ENCODE data around the gene MYO7A. TPM values are rescaled to one million over a fixed set of nuclear protein-coding genes. Genes with fewer than 3 reads are reported as not detected.

The MYO7A gene
- total RNA-seq, 1 donor from 2014 or later, result 0.16 TPM

DNA sequence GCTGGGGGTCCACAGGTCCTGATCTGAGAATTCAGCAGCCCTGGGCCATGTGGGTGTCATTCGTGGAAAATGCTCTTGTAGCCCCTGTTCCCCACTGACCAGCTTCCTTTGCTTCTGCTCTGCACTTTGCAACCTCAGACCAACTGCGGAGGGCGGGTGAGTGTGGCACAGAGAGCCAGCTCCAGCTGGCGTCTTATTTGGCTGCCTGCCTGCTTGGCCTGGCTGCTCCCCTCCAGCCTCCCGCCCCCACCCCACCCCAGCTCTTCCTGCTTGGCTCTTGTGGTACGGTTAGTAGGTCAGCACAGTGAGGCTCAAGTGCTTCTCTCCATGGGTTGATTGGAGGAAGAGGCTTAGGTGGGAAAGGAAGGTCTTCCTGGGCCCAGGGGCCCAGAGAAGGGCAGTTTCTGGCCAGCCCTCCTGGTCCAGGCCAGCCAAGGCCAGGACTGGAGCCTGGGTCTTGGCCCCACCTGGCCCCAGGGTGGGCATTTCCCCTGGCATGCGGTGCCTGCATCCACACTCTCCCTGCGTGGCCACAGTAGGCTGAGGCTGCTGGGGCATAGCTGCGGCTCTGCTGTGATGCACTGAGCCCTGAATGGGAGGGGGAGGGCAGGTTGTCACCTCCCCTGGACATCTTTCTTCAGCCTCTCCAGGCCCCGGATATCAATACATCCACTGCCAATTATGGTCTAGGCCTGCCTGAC, 26.5 kb downstream of the MYO7A start:
- Histone ChIP-seq H3K4me2 (ENCODE audit: low read length) (no peak overlapping the region), H3K9me3 (ENCODE audit: insufficient read depth, low read depth, low read length) (no peaks in the 10 kb centered on the region), H3K36me3 (ENCODE audit: insufficient read depth, low read length) (no peaks in the 10 kb centered on the region), H3K9ac (ENCODE audit: low read length) (no peak overlapping the region), H3K27ac (ENCODE audit: low read depth, low read length) (no peak overlapping the region), H3K4me1 (ENCODE audit: insufficient read depth, low read length) (no peaks in the 10 kb centered on the region), H2AFZ (ENCODE audit: low read depth, low read length) (no peak overlapping the region), H3K27me3 (ENCODE audit: insufficient read depth, low read length) (peaks cover 8% of the 10 kb centered on the region), H3K79me2 (ENCODE audit: insufficient read depth, low read length) (no peaks in the 10 kb centered on the region), H3K4me3 (ENCODE audit: insufficient read depth, low read depth, low read length) (no peak overlapping the region), H4K20me1 (ENCODE audit: insufficient read depth, low read length) (no peaks in the 10 kb centered on the region)
- H3K4me3 Mint-ChIP-seq (ENCODE audit: unreplicated experiment), result no peak overlapping the region
- FAIRE-seq (no peak), DNase-seq (ENCODE audit: low read depth) (no peak)
- H3K36me3 Mint-ChIP-seq (ENCODE audit: low read depth, unreplicated experiment), result peaks cover 3% of the 10 kb centered on the region
- no peak overlapping the region for H3K27ac Mint-ChIP-seq (ENCODE audit: unreplicated experiment)
- TF ChIP-seq EZH2 (IDR thresholded peaks at IDR 0.05; ENCODE audit: insufficient read depth, low read length), result no peak
- TF ChIP-seq, protein P1, sequence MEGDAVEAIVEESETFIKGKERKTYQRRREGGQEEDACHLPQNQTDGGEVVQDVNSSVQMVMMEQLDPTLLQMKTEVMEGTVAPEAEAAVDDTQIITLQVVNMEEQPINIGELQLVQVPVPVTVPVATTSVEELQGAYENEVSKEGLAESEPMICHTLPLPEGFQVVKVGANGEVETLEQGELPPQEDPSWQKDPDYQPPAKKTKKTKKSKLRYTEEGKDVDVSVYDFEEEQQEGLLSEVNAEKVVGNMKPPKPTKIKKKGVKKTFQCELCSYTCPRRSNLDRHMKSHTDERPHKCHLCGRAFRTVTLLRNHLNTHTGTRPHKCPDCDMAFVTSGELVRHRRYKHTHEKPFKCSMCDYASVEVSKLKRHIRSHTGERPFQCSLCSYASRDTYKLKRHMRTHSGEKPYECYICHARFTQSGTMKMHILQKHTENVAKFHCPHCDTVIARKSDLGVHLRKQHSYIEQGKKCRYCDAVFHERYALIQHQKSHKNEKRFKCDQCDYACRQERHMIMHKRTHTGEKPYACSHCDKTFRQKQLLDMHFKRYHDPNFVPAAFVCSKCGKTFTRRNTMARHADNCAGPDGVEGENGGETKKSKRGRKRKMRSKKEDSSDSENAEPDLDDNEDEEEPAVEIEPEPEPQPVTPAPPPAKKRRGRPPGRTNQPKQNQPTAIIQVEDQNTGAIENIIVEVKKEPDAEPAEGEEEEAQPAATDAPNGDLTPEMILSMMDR (IDR thresholded peaks at IDR 0.05; ENCODE audit: insufficient read depth, low read depth, low read length), result no peak
- H3K4me1 Mint-ChIP-seq (ENCODE audit: low read depth, unreplicated experiment), result peaks cover 8% of the 10 kb centered on the region
- peaks cover 73% of the 10 kb centered on the region for H3K27me3 Mint-ChIP-seq (ENCODE audit: low read depth, unreplicated experiment)
- peaks cover 2% of the 10 kb centered on the region for H3K9me3 Mint-ChIP-seq (ENCODE audit: unreplicated experiment)

DNA sequence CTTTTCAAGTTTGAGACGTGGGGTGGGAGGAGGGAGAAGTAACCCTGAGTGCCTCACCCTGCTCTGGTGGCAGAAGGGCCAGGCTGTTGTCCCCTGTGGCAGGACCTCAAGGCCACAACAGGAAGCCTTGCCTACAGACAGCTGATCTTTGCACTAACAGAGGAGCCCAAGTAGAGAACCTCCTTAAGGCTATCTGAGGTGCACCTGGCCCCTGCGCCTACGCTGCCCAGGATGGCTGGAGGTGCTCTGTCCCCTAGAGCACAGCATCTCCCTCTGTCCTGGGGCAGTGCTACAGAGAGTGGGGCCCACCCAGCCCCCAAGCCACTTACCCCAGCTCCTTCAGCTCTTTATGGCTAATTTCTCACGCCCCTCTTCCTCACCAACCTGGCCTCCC, 27.0 kb downstream of the MYO7A start:
- Histone ChIP-seq H3K4me1 (ENCODE audit: insufficient read depth, low read length) (no peaks in the 10 kb centered on the region), H3K4me3 (ENCODE audit: insufficient read depth, low read depth, low read length) (no peak overlapping the region), H2AFZ (ENCODE audit: low read depth, low read length) (no peak overlapping the region), H3K27ac (ENCODE audit: low read depth, low read length) (no peak overlapping the region), H3K27me3 (ENCODE audit: insufficient read depth, low read length) (peaks cover 8% of the 10 kb centered on the region), H3K9ac (ENCODE audit: low read length) (no peak overlapping the region), H4K20me1 (ENCODE audit: insufficient read depth, low read length) (no peaks in the 10 kb centered on the region), H3K9me3 (ENCODE audit: insufficient read depth, low read depth, low read length) (no peaks in the 10 kb centered on the region), H3K36me3 (ENCODE audit: insufficient read depth, low read length) (no peaks in the 10 kb centered on the region), H3K4me2 (ENCODE audit: low read length) (no peak overlapping the region), H3K79me2 (ENCODE audit: insufficient read depth, low read length) (no peaks in the 10 kb centered on the region)
- H3K4me3 Mint-ChIP-seq (ENCODE audit: unreplicated experiment), result no peak overlapping the region
- no peak for TF ChIP-seq EZH2 (IDR thresholded peaks at IDR 0.05; ENCODE audit: insufficient read depth, low read length)
- TF ChIP-seq, protein P1 (IDR thresholded peaks at IDR 0.05; ENCODE audit: insufficient read depth, low read depth, low read length), result no peak
- H3K4me1 Mint-ChIP-seq (ENCODE audit: low read depth, unreplicated experiment), result peaks cover 8% of the 10 kb centered on the region
- H3K36me3 Mint-ChIP-seq (ENCODE audit: low read depth, unreplicated experiment), result peaks cover 3% of the 10 kb centered on the region
- H3K9me3 Mint-ChIP-seq (ENCODE audit: unreplicated experiment), result peaks cover 2% of the 10 kb centered on the region
- FAIRE-seq (no peak), DNase-seq (ENCODE audit: low read depth) (no peak)
- no peak overlapping the region for H3K27ac Mint-ChIP-seq (ENCODE audit: unreplicated experiment)
- H3K27me3 Mint-ChIP-seq (ENCODE audit: low read depth, unreplicated experiment), result peaks cover 73% of the 10 kb centered on the region

DNA sequence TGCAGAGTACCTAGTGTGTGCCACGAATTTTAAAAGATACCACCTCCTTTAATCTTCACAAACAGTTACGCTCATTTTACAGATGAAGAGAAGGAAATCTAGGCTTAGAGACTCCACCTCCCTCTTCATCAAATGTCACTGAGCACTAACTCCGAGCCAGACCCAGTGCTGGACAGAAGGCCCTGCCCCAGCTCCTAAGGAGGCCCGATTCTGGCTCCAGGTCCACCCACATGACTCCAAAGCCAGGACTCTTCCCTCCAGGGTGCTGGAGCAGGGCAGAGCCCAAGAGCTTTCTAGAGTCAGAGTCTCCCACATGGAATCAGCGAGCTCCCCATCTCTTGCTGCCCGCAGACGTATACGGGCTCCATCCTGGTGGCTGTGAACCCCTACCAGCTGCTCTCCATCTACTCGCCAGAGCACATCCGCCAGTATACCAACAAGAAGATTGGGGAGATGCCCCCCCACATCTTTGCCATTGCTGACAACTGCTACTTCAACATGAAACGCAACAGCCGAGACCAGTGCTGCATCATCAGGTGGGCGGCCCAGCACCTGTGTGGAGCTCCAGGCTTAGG, 27.6 kb downstream of the MYO7A start:
- H3K4me3 Mint-ChIP-seq (ENCODE audit: unreplicated experiment), result no peak overlapping the region
- no peak overlapping the region for H3K4me2 ChIP-seq (ENCODE audit: low read length)
- FAIRE-seq (no peak), DNase-seq (ENCODE audit: low read depth) (no peak)
- no peak overlapping the region for H3K4me3 ChIP-seq (ENCODE audit: insufficient read depth, low read depth, low read length)
- peaks cover 8% of the 10 kb centered on the region for H3K27me3 ChIP-seq (ENCODE audit: insufficient read depth, low read length)
- H3K79me2 ChIP-seq (ENCODE audit: insufficient read depth, low read length), result no peaks in the 10 kb centered on the region
- no peak overlapping the region for H3K27ac Mint-ChIP-seq (ENCODE audit: unreplicated experiment)
- no peaks in the 10 kb centered on the region for H3K9me3 ChIP-seq (ENCODE audit: insufficient read depth, low read depth, low read length)
- H2AFZ ChIP-seq (ENCODE audit: low read depth, low read length), result no peak overlapping the region
- H3K9ac ChIP-seq (ENCODE audit: low read length), result no peak overlapping the region
- no peaks in the 10 kb centered on the region for H3K4me1 ChIP-seq (ENCODE audit: insufficient read depth, low read length)
- no peak for TF ChIP-seq EZH2 (IDR thresholded peaks at IDR 0.05; ENCODE audit: insufficient read depth, low read length)
- TF ChIP-seq, protein P1 (IDR thresholded peaks at IDR 0.05; ENCODE audit: insufficient read depth, low read depth, low read length), result no peak
- no peaks in the 10 kb centered on the region for H3K36me3 ChIP-seq (ENCODE audit: insufficient read depth, low read length)
- peaks cover 3% of the 10 kb centered on the region for H3K36me3 Mint-ChIP-seq (ENCODE audit: low read depth, unreplicated experiment)
- peaks cover 72% of the 10 kb centered on the region for H3K27me3 Mint-ChIP-seq (ENCODE audit: low read depth, unreplicated experiment)
- no peaks in the 10 kb centered on the region for H4K20me1 ChIP-seq (ENCODE audit: insufficient read depth, low read length)
- H3K27ac ChIP-seq (ENCODE audit: low read depth, low read length), result no peak overlapping the region
- peaks cover 8% of the 10 kb centered on the region for H3K4me1 Mint-ChIP-seq (ENCODE audit: low read depth, unreplicated experiment)
- peaks cover 2% of the 10 kb centered on the region for H3K9me3 Mint-ChIP-seq (ENCODE audit: unreplicated experiment)
